Stimulated activated CD8-positive, alpha-beta memory T cell treated with anti-CD3 and anti-CD28 coated beads, Interleukin-7, amount 100 ng/mL, for 4 hours (primary cell): Measurements from ENCODE around the gene CDC42EP5.
"Not testable (repeated sequence)": the region's sequence is repeated elsewhere in the genome, so short reads cannot be mapped to it uniquely, and the experiment has no call there.

Experiments used
- DNase-seq, 2 donors: peaks; one replicate each; pipeline ENCODE4 v3.0.0-alpha.2; 2020; ENCODE audit warnings: low read depth in 2 of 2

Gene CDC42EP5, protein sequence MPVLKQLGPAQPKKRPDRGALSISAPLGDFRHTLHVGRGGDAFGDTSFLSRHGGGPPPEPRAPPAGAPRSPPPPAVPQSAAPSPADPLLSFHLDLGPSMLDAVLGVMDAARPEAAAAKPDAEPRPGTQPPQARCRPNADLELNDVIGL

DNA sequence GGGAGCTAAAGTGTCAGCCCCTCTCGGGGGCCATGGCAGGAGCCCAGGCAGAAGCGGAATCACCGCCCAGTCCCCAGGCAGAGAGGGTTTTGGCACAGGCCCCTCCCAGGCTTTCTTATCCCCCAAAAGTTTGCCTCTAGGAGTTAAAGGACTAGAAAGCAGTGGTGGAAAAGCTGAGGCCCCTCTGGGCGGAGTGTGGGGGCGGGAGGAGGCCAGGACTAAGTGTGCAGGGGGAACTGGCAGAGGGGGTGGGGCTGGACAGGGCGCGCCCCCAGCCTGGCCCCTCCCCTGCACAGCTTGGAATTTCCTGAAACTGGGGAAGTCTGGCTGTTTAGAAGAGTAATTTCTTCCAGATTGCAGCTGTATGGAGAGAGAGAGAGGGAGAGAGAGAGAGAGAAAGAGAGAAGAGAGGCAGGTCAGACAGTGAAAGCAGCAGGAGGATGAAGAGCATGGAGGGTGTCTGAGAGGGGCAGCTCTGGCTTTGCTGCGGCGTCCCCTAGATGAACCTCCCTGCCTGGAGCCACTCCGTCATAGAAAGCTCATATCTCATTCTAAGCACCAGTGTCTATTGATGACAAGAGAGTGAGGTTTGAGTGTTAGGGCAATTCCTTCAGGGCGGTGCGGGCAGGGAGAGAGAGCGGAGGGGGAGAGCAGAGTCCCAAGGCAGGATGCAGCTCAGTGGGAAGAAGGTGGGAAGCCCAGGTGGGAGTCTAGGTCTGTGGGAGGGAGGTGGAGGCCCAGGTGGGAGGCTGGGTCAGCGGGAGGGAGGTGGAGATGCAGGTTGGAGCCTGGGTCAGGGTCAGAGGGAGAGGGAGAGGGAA lies at the start of gene CDC42EP5:
Gene CDC42EP5 (minus strand): TSS at position 226 of the 821 bp plus-strand sequence. CDS start 7,749 bp downstream, outside the sequence.
- no peak for DNase-seq

DNA sequence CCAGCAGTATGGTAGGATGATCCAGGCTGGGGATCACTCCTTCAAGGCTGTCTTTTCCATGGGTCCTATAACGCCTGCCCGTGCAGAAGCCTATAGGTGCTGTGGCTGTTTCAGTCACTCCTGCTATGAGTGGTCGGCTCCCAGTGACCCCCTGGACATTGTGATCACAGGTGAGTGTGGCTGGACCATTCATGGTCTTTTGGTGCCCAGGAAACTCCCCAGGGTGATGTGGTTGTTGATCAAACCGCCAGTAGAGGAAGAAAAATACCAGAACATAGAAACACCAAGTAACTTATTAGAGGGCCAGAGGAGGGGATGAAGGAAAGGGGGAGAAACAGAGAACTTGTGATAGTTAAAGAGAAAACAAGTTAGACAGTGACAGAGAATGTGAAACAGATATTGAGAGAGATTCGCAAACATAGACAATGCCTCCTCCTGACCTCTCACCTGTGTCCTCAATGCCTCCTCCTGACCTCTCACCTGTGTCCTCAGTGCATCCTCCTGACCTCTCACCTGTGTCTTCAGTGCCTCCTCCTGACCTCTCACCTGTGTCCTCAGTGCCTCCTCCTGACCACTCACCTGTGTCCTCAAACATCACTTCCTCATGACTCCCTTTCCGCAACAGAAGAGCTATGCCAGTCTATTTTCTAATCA lies 48.9 kb upstream of the CDC42EP5 start:
- no peak for DNase-seq

DNA sequence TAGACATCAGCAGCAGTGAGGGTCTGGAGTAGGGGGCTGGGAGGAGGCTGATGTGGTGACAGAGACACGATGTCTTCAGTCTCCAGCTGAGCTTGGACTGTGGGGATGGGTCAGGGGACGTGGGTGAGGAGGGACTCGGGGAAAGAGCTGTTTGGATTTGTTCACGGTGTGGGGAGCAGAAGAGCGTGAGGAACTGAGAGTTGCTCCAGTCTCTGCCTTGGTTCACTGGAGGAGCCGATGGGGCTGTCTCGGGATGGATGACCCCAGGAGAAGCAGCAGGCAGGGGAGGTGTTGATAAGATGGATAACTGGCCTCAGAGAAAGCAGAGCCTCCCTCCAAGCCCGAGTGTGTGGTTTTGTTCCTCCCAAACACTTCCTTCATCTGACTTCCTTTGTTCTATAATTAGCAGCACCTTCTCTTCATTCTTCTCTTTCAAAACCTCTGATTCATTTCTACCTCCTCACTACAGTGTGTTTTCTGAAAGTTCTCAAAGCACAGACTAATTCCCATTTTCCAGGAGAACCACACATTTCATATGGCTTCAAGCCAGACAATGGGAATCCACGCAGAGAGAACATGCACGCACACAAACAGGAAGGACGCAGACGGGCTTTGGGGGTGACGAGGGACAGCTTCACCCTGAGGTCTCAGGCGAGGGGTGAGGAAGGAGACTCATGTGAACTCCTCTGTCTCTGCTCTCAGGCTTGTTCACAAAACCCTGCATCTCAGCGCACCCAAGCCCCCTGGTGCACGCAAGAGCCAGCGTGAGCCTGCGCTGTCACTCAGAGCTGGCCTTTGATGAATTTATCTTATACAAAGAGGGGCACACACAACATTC lies 48.1 kb upstream of the CDC42EP5 start:
- DNase-seq = no peak

DNA sequence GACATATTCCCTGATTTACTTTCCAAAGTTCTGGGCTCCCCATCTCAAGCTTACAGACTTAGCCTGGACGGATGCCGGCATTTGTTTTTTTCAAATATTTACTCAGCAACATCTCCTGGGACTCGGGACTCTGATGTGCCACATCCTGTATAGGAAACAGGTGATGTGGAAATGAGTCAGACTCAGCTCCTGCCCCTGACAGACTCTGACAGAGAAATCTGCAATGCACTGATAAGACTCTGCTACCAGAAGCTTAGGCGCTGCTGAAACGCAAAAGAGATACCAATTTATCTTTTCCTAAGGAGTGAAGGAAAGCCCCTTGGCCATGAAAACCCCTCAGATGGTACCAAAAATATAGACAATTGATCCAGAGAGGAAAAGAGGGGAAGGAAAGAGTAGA lies 45.7 kb upstream of the CDC42EP5 start:
- DNase-seq = no peak

DNA sequence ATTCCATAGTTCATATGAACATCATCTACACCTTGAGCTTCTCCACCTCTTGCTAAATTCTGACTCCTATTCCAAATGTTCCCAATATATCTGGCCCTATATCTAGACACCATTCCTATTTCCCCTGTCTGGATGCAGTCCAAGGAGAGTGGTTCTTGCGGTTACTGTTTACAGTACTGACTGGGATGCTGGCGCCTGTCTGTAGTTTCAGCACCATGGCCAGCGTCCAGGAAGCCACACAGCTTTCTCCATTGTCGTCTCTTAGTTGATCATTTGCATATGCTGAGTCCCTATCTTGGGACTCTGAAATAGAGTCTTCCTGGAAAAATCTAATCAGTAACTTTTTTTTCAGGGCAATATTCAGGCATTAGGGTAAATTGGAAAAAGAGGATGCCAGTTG lies 44.4 kb upstream of the CDC42EP5 start:
- peak in 1 of 2 donors; percentile 15 for DNase-seq

DNA sequence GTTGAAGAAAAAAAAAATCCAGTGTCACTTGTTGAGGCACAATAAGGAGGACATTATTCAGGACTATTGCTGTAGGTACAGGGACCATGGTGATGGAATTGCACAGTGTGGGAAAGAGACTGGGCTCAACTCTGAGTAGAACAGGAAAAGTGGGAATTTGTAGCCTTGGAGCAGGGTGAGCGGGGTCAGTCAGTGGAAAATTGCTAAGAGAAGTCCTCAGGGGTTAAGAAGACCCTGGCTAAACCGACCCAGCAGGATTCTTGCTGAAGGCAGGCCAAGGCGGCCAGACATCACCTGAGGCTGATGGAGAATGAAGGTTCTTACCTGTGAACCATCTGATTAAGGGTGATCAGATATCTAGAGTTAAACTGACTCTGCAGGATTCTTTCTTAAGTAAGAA lies 42.1 kb upstream of the CDC42EP5 start:
- DNase-seq = no peak

DNA sequence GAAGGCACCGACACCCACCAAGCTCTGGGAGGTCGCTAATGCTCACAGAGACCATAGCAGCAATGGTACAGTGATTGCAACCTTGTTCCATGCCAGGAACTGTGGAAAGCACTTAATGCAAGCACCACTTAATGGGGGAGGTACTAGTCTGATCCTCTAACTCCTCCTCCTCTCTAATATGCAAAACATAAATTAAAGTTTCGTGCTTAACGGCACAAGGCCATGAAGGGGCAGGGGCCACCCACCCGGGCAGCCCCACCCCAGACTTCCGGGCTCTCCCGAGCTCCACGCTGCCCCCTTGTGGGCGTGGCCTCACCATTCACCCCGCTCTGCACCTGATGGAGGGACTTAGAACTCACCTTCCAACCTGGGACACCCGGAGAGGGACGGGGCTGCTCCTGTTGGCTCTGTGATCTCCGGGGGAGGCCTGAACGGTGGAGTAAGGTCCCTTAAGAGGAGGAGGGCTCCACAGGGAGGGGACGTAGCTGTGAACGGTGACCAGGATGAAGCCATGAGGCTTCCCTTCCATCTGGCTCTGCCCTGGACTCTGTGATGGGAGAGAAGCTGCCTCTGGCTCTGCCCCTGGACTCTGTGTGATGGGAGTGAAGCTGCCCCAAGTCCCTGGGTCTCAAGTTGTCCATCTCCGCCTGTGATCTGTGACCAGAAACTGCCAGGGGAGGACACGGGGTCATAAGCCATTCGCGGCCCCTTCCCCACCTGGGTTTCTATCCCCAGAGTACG lies 36.3 kb upstream of the CDC42EP5 start:
- not testable (repeated sequence) for DNase-seq

DNA sequence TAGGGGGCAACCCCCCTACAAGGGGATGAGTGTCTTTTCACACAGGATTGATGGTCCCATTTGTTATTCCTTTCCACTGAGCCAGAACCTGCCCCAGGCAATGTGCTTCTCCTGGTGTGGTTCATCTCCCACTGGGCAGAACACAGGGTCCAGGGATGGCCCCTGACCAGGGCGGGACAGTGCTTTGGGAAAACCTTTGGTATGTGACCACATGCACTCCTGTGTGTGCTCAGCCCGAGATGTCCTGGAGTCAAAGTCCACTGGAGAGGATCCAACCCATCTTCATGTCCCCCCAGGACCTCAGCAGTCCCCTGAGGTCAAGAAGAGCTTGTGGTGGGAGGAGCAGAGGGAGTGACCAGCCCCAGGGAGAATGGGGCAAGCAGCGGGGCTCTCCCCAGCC lies 35.4 kb upstream of the CDC42EP5 start:
- not testable (repeated sequence) for DNase-seq

DNA sequence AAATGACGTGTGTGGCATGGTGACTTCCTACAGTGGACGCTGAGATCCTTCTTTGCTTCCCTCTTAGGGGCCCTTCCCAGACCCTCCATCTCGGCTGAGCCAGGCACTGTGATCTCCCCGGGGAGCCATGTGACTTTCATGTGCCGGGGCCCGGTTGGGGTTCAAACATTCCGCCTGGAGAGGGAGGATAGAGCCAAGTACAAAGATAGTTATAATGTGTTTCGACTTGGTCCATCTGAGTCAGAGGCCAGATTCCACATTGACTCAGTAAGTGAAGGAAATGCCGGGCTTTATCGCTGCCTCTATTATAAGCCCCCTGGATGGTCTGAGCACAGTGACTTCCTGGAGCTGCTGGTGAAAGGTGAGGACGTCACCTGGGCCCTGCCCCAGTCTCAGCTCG lies 34.7 kb upstream of the CDC42EP5 start:
- no peak for DNase-seq

DNA sequence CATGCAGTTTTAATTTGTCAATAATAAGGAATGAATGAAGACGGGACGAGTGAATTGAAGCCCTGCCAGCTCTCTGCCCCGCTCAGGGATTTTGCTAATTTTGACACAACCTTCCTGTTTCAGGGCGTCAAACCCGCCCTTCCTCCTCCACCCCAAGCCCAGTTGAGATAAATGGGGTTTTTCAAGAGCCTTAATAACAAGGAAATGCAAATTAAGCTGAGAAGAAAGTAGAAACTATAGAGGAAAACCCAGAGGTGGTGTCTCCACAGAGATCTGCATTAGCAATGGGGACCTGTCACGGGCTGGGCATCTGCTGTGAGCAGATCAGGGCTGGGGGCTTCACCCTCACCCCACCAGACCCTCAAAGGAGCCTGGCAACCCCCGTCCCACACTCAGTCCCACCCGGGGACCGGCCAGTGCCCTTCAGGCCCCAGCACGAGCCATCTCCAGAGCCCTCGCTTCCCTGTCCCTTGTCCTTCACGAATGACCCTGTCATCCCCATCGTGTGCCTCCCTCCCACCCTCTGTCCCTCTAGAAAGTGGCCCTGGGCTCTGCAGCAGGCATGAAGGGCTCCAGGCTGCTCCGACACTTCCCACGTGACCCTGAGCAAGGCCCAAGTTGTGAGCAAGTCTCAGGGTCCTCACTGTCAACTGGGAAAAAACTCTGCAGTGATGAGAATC lies 34.1 kb upstream of the CDC42EP5 start:
- not testable (repeated sequence) for DNase-seq

DNA sequence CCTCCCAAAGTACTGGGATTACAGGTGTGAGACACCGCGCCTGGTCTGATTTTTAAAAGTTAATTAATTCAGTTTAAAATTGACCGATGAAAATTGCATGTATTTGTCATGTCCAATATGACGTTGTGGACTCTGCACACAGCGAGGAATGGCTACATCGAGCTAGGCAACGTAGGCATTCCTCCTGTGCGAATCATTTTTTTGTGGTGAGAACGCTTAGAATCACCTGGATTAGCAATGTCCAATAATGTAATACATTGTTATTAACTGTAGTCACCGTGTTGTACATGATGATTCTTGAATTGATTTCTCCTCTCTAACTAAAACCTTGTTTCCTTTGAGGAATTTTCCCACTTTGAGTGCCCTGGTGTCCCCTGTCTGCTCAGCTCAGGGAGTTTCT lies 33.0 kb upstream of the CDC42EP5 start:
- no peak for DNase-seq

DNA sequence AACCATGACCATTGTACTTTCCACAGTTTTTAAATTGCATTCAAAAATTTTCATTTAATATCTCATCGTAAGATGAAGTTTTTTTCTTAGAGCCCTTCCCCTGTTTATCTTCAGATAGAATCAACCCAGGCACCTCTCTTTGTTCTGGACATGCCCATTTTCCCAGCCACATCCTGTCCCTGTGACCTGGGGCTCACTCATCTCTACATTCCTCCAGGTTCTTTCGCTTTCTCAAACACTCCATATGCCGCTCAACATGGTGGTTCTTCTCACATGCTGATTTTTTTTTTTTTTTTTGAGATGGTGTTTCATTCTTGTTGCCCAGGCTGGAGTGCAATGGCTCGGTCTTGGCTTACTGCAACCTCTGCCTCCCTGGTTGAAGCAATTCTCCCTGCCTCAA lies 32.4 kb upstream of the CDC42EP5 start:
- not testable (repeated sequence) for DNase-seq

DNA sequence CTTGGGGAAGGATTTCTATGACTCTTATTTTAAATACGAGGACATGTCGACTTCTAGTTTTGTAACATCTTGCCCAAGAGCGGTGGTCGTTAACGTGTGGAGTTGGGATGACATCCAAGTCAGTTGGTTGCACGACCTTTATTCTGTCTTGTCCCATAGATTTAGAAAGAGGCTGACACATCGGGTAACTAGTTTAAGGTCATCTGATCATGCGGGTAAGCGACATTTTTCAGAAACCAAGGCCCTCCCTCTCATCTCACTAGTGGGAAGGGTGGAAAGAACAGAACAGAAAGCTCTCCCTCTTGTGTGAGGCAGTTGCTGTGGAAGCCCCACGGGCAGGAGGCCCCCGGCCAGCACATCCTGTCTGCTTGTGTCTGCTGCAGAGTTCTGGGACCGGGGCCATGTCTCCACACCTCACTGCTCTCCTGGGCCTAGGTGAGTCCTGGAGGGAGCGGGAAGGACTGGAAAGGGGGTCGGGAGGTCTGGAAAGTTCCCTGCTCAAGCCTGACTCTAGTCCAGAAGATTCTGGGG lies 29.5 kb upstream of the CDC42EP5 start, which contains the start of gene LAIR2:
Gene LAIR2 (plus strand): TSS at position 314 of the 531 bp plus-strand sequence. CDS start 88 bp downstream, at position 402.
- DNase-seq = no peak

DNA sequence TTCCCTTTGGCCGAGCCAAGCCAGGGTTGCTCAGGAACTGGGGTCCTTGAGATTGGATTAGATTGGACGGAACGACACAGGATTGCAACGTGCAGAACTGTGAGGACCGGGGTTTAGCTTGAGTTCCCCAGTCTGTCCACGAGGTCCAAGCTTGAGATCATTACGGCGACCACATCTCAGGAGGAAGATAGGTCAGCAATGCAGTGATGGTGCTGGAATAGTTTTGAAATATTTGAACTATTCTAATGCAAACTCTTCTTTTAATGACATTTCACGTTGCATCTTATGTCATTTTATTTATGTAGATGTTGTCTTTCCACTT lies 25.3 kb upstream of the CDC42EP5 start:
- not testable (repeated sequence) for DNase-seq

DNA sequence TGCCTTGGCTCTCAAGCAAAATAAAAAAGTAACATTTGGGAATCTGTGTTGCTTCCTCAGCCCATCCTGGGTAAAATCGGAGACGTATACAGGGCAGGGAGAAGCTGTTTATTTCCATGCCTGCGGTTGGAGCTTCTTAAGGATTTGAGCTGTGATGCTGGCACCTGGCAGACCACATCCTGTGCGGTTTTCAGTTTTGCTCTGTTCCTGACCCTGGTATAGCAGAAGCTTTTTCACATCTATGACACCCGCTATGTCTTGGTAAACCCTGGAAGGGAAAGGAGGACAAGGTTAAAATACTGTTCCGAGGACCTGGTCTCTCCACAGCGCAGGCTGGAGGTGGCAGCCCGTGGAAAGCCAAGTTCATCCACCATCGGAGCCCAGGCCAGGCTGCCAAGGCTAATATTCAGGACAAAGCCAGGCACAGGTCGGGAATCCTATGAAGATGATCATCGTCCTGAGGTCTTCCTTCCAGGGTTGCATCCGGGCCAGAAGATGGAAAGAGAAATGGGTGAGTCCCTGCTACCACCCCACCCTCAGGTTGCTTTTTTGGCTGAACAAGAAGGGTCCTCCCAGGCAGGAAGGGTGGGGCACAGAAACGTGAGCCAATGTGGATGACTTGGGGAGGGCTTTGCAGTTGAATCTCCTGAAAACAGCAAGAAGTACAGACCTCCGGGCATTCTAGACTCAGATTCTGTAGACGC lies 24.8 kb upstream of the CDC42EP5 start:
- not testable (repeated sequence) for DNase-seq

DNA sequence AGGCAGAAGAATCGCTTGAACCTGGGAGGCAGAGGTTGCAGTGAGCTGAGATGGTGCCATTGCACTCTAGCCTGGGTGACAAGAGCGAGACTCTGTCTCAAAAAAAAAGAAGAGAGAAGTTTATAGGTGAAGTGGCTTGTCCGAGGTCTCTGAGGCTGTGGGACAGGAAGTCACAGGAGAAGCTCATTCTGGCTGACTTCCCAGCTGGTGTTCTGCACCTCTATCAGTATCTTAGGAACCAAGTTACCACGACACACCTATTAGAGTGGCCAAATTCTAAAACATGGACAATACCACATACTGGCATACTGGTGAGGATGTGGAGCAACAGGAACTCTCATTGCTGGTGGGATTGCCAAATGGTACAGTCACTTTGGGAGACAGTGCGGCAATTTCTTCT lies 22.2 kb upstream of the CDC42EP5 start:
- not testable (repeated sequence) for DNase-seq

DNA sequence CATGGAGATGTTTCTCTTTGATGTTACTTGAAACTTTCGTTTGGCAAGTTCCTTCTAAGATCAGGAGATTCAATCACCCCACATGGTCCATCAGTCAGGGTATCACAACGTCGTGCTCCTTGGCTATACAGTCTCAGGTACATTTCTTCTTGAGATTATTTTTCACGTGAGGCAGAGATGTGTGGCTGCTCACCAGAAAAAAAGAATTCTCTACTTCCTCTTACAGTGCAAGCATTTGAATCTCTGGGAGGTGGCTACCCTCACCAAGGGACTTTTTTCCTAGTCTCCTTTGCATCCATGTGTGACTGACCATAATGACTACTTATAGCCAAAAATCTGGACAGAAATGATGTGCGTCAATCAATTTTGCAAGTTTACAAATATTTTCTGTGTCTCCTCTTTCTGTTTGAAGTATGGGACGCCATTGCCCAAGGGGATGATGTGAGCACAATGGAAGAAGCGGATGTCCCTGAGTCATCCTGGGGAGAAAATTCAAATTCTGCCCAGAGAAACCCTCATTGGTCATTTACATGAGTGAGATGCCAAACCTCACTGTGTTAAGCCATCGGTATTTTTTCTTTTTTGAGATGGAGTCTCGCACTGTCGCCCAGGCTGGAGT lies 21.0 kb upstream of the CDC42EP5 start:
- DNase-seq = no peak

DNA sequence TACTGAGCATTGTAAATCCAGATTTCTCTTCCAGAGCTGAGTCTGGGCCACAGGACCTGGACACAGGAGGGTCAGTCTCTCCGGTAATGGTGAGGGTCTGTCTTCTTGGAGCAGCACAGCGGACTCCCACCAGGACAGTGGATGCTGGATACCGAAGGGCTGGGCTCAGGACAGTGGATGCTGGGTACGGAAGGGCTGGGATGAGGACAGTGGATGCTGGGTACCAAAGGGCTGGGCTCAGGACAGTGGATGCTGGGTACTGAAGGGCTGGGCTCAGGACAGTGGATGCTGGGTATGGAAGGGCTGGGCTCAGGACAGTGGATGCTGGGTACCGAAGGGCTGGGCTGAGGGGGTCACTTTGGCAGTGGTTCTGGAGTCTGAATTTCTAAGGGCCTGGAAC lies 20.0 kb upstream of the CDC42EP5 start:
- DNase-seq = not testable (repeated sequence)

DNA sequence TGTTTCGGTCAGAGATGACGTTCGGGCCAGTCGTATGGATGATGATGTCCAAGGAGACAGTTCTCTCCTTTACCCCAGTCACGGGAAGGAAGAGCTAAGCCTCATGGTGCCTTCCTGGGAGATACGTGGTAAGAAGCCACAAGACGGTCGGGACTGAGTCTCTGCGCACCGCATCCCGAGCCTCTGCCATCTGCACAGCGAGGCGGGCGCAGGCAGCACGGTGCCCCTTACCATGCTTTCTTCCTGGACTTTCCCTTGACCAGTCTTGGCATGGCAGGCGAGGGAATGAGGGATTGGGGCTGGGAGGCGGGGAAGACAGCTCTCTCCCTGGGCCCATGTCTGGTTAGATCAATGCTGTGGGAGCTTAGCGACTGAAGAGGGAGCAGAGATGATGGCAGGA lies 19.5 kb upstream of the CDC42EP5 start:
- no peak for DNase-seq
